Measurements from ENCODE around the gene CLMN. TPM values are rescaled to one million over a fixed set of nuclear protein-coding genes. Genes with fewer than 3 reads are reported as not detected.

The CLMN gene
- total RNA-seq, 1 experiment from 2014 or later = 33.4 TPM

DNA sequence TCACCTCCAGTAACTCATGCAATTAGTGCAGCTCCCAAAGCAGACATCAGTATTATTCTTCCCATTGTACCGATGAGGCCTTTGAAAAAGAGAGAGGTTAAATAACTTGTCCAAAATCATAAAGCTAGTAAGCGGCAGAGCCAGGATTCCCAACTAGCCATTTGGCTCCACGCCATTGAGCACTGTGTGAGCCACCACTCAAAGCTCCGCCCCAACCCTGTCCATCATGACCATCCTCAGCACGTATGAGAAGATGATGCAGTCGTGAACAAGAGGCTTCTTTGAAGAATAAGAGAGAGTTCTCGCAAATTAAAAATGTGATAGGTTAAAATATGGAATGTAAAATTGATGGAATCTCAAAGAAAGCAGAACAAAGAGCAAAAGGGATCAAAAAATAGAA, 14.6 kb downstream of the CLMN start:
- H3K36me3 ChIP-seq (ENCODE audit: control insufficient read depth in 1 of 2, insufficient read depth in 2 of 2, low read length in 2 of 2) = no peaks in the 10 kb centered on the region
- POLR2A ChIA-PET = no interaction called here
- RAD21 ChIA-PET (ENCODE audit: low non-redundant PET in 1 of 2, low total read pairs in 2 of 2, uncharacterized antibody in 2 of 2, unreplicated experiment in 2 of 2) = no interaction called here
- ATAC-seq (no peak), DNase-seq (ENCODE audit: low read depth, low spot score) (no peak)
- no peaks in the 10 kb centered on the region for H3K9me3 ChIP-seq (ENCODE audit: control insufficient read depth in 1 of 2, insufficient read depth in 1 of 2, low read depth in 1 of 2, low read length in 2 of 2)
- BruUV-seq (replicated peaks) = no TSS peak
- intact Hi-C loops (cut with micrococcal nuclease) = no loop called here
- H3K79me2 ChIP-seq (ENCODE audit: insufficient read depth, low read length) = 0 out of 2 replicates have a peak, but pooled peaks cover 4% of the 10 kb centered on the region
- TF ChIP-seq EGR1 (IDR thresholded peaks at IDR 0.05; ENCODE audit: low read depth) = no peak
- no peak for TF ChIP-seq EZH2 (IDR thresholded peaks at IDR 0.05)
- TF ChIP-seq FOSL1 (IDR thresholded peaks at IDR 0.05; ENCODE audit: low read depth) = no peak
- no peak overlapping the region for H3K27ac ChIP-seq (ENCODE audit: low read depth, low read length)
- H4K20me1 ChIP-seq (ENCODE audit: insufficient read depth) = no peaks in the 10 kb centered on the region
- no peaks in the 10 kb centered on the region for H3K9me2 ChIP-seq (ENCODE audit: insufficient read depth)
- no peak overlapping the region for H3K4me3 ChIP-seq (replicated peaks in 1 of 2; ENCODE audit: low read depth in 1 of 2, low read length in 2 of 2)
- H2AFZ ChIP-seq (ENCODE audit: low read depth, low read length, poor library complexity, severe bottlenecking) = no peak overlapping the region
- H3K4me1 ChIP-seq (ENCODE audit: control insufficient read depth in 1 of 2, insufficient read depth in 2 of 2, low read length in 2 of 2) = peaks cover 0 to 10% of the 10 kb centered on the region in 2 experiments; a peak in 2 of 4 replicates
- H3K9ac ChIP-seq (ENCODE audit: low read length) = no peak overlapping the region
- no peak overlapping the region for H3K4me2 ChIP-seq (ENCODE audit: low read length)
- CTCF ChIA-PET = no interaction called here
- no peaks in the 10 kb centered on the region for H3K27me3 ChIP-seq (ENCODE audit: insufficient read depth, low read length)

- ATAC-seq (no peak), DNase-seq (ENCODE audit: low read depth, low spot score) (no peak)
- ChIA-PET CTCF (no interaction called here), POLR2A (no interaction called here), RAD21 (ENCODE audit: low non-redundant PET in 1 of 2, low total read pairs in 2 of 2, uncharacterized antibody in 2 of 2, unreplicated experiment in 2 of 2) (no interaction called here)
- Histone ChIP-seq H3K4me2 (ENCODE audit: low read length) (no peak overlapping the region), H3K9ac (ENCODE audit: low read length) (no peak overlapping the region), H3K9me3 (ENCODE audit: control insufficient read depth in 1 of 2, insufficient read depth in 1 of 2, low read depth in 1 of 2, low read length in 2 of 2) (no peaks in the 10 kb centered on the region), H4K20me1 (ENCODE audit: insufficient read depth) (no peaks in the 10 kb centered on the region), H3K4me3 (replicated peaks in 1 of 2; ENCODE audit: low read depth in 1 of 2, low read length in 2 of 2) (no peak overlapping the region), H3K4me1 (ENCODE audit: control insufficient read depth in 1 of 2, insufficient read depth in 2 of 2, low read length in 2 of 2) (peaks cover 0 to 10% of the 10 kb centered on the region in 2 experiments; a peak in 2 of 4 replicates), H3K79me2 (ENCODE audit: insufficient read depth, low read length) (0 out of 2 replicates have a peak, but pooled peaks cover 4% of the 10 kb centered on the region), H3K36me3 (ENCODE audit: control insufficient read depth in 1 of 2, insufficient read depth in 2 of 2, low read length in 2 of 2) (no peaks in the 10 kb centered on the region), H3K9me2 (ENCODE audit: insufficient read depth) (no peaks in the 10 kb centered on the region), H3K27ac (ENCODE audit: low read depth, low read length) (no peak overlapping the region), H3K27me3 (ENCODE audit: insufficient read depth, low read length) (no peaks in the 10 kb centered on the region), H2AFZ (ENCODE audit: low read depth, low read length, poor library complexity, severe bottlenecking) (no peak overlapping the region)
- TF ChIP-seq FOSL1 (IDR thresholded peaks at IDR 0.05; ENCODE audit: low read depth) = no peak
- no peak for TF ChIP-seq JUND (IDR thresholded peaks at IDR 0.05)
- TF ChIP-seq, protein P1, sequence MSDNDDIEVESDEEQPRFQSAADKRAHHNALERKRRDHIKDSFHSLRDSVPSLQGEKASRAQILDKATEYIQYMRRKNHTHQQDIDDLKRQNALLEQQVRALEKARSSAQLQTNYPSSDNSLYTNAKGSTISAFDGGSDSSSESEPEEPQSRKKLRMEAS (IDR thresholded peaks at IDR 0.05) = no peak
- TF ChIP-seq, protein P2, sequence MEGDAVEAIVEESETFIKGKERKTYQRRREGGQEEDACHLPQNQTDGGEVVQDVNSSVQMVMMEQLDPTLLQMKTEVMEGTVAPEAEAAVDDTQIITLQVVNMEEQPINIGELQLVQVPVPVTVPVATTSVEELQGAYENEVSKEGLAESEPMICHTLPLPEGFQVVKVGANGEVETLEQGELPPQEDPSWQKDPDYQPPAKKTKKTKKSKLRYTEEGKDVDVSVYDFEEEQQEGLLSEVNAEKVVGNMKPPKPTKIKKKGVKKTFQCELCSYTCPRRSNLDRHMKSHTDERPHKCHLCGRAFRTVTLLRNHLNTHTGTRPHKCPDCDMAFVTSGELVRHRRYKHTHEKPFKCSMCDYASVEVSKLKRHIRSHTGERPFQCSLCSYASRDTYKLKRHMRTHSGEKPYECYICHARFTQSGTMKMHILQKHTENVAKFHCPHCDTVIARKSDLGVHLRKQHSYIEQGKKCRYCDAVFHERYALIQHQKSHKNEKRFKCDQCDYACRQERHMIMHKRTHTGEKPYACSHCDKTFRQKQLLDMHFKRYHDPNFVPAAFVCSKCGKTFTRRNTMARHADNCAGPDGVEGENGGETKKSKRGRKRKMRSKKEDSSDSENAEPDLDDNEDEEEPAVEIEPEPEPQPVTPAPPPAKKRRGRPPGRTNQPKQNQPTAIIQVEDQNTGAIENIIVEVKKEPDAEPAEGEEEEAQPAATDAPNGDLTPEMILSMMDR (IDR thresholded peaks at IDR 0.05 in 2 of 3, conservative IDR thresholded peaks at IDR 0.05 in 1 of 3; ENCODE audit: borderline replicate concordance in 1 of 3, insufficient read depth in 1 of 3, low read depth in 2 of 3, low read length in 2 of 3) = no peak
- no peak for TF ChIP-seq YY1 (IDR thresholded peaks at IDR 0.05; ENCODE audit: extremely low read depth, insufficient replicate concordance, low read depth, low read length)
- TF ChIP-seq SP1 (IDR thresholded peaks at IDR 0.05; ENCODE audit: low read depth) = no peak
- no peak for TF ChIP-seq POLR2A (IDR thresholded peaks at IDR 0.05; ENCODE audit: borderline replicate concordance, extremely low read depth, insufficient read depth, insufficient read length)
- no peak for TF ChIP-seq TCF7L2 (IDR thresholded peaks at IDR 0.05; ENCODE audit: borderline replicate concordance, extremely low read depth, insufficient read depth, insufficient read length)
- TF ChIP-seq, protein P3, sequence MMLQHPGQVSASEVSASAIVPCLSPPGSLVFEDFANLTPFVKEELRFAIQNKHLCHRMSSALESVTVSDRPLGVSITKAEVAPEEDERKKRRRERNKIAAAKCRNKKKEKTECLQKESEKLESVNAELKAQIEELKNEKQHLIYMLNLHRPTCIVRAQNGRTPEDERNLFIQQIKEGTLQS (IDR thresholded peaks at IDR 0.05) = no peak
- BruUV-seq (replicated peaks) = no TSS peak
- intact Hi-C loops (cut with micrococcal nuclease) = no loop called here
Measured at GRCh38 chr14:95304342-95304741, 15.4 kb downstream of the CLMN start.
